ENCODE measurements around the gene NCR2.
A peak's percentile ranks its signal among the peaks of the same experiment; 100 is the strongest.

Gene NCR2

DNA sequence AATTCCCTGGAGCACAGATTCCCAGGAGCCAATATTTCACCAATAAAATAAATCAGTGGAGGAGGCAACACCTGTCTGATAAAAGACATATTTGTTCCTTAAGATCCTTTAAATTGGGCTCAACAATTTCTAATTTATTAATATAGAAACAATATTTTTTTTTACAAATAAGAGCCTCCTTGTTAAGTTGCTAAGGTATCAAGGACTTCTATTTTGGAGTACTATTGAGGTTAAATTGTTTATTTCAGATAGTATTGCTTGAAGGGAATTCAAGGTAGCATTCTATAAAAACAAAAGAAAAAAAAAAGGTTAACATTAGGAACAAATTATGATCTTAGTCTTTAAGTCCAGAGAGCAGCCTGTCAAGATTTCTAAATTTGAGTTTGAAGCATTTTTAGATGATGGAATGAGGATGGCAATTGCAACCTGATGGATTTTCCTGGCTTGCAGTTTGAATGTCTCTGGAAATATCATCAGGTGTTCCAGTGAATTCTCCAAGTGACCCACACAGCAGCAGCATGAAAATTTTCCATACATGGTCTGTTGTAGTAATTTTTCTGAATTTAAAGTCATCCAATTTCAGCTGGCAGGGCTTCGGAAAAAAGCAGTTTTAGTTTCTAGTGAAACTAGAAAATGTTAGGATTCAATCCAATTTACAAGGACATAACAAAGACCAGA is 19.3 kb upstream of the NCR2 start:
- no peak for DNase-seq (ENCODE audit: extremely low spot score)
- CTCF ChIA-PET, result interaction anchor here (1.1 to 1.6 kb wide), 3 partner anchors 11 to 17 kb away, joined by 3 to 7 read pairs (median 4); no protein-coding TSS in a partner anchor
- TF ChIP-seq, protein P1, sequence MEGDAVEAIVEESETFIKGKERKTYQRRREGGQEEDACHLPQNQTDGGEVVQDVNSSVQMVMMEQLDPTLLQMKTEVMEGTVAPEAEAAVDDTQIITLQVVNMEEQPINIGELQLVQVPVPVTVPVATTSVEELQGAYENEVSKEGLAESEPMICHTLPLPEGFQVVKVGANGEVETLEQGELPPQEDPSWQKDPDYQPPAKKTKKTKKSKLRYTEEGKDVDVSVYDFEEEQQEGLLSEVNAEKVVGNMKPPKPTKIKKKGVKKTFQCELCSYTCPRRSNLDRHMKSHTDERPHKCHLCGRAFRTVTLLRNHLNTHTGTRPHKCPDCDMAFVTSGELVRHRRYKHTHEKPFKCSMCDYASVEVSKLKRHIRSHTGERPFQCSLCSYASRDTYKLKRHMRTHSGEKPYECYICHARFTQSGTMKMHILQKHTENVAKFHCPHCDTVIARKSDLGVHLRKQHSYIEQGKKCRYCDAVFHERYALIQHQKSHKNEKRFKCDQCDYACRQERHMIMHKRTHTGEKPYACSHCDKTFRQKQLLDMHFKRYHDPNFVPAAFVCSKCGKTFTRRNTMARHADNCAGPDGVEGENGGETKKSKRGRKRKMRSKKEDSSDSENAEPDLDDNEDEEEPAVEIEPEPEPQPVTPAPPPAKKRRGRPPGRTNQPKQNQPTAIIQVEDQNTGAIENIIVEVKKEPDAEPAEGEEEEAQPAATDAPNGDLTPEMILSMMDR (IDR thresholded peaks at IDR 0.05; ENCODE audit: control extremely low read depth, extremely low read depth, low read depth, missing control alignments), result no peak
- POLR2A ChIA-PET, result no interaction called here

DNA sequence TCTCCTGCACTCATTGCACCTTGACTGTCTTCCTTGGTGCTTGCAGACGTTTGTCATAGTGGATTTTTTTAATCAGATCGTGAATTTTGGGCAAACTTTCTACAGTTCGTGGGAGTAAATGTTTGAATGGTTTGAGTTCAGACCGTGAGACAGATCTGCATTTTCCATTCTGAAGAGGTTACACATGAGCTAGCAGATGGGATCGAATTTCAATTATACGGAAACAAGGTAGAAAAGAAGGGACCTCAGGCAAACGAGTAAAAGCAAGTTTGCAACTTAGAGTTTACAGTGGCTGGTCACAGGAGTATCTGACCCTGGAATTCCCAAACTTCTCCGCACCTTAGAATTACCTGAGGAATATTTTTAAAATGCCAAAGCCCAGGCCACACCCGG is 17.2 kb upstream of the NCR2 start:
- ChIA-PET POLR2A (no interaction called here), CTCF (interaction anchor here (1.0 to 8.1 kb wide), 10 partner anchors 8 to 226 kb away, joined by 3 to 123 read pairs (median 16); partner anchors contain the start of gene NCR2)
- DNase-seq (ENCODE audit: extremely low spot score), result no peak
- TF ChIP-seq, protein P1 (IDR thresholded peaks at IDR 0.05; ENCODE audit: control extremely low read depth, extremely low read depth, low read depth, missing control alignments), result no peak

DNA sequence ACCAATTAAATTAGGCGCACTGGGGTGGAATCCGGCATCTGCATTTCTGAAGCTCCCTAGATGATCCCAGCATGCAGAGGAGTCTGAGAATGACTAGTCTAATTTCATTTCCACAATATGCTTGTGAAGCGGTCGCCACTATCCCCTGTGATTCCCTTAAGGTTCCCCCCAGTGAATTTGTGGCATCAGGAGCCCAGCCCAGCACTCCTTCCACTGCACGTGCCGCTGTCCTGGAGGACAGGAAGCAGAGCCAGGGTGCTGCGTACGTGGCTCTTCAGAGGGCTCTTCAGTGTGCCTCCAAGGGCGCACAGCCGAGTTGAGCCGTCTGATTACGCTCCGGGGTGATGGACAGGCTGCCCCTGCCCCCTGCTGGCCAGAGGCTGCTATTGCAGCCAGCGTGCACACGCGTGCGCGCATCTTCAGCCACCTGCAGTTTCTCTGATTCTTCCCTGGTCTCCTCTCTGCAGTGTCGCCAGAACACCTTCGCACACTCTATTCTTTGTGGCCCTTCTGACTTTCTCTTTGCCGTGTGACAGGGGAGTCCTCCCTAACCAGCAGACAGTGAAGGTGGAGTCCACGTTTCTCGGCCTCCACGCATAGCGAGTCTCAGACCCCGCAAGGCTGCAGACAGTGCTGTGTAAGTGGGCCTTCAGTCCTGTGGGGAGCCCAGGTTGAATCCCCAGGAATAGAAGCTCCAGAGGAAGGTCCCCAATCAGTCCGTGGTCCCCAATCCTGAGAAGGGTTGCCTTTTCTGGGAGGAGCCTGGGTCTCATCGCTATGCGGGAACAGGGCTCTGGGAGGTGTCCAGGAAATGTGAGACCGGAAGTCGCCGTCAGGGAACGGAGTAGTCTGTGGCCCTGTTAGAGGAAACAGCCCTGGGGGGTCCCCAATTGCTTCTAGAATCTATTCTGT is 16.5 kb upstream of the NCR2 start:
- TF ChIP-seq, protein P1 (IDR thresholded peaks at IDR 0.05; ENCODE audit: control extremely low read depth, extremely low read depth, low read depth, missing control alignments), result peak; percentile 100
- ChIA-PET POLR2A (interaction anchor here (1.7 kb wide), 1 partner anchor 14 kb away, joined by 6 read pairs; no protein-coding TSS in a partner anchor), CTCF (interaction anchor here (0.6 to 8.1 kb wide), 36 partner anchors 8 to 306 kb away, joined by 3 to 123 read pairs (median 4); partner anchors contain the start of genes NCR2 and TREML2)
- DNase-seq (ENCODE audit: extremely low spot score), result peak; percentile 85

DNA sequence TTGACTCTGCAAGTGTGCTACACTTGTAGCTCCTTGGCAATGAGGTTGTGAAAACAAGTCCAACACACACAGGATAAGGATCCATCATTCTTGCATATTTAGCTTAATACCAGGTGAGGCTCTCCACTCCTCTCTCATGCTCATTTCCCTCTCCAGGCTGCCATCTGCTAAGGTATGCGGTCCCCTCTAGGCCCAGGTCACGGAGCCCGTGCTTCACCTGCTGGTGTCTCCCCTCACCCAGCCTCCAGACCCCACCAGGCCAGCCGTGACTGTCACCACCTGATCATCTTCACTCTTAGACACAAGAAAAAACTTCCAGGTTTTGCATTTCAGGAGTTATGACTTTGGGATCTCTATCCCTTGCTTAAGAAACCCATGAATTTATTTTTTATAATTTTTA is 14.2 kb upstream of the NCR2 start:
- CTCF ChIA-PET, result interaction anchor here (0.9 to 8.1 kb wide), 12 partner anchors 11 to 384 kb away, joined by 3 to 123 read pairs (median 11); partner anchors contain the start of gene NCR2
- TF ChIP-seq, protein P1 (IDR thresholded peaks at IDR 0.05; ENCODE audit: control extremely low read depth, extremely low read depth, low read depth, missing control alignments), result no peak
- POLR2A ChIA-PET, result no interaction called here
- no peak for DNase-seq (ENCODE audit: extremely low spot score)

DNA sequence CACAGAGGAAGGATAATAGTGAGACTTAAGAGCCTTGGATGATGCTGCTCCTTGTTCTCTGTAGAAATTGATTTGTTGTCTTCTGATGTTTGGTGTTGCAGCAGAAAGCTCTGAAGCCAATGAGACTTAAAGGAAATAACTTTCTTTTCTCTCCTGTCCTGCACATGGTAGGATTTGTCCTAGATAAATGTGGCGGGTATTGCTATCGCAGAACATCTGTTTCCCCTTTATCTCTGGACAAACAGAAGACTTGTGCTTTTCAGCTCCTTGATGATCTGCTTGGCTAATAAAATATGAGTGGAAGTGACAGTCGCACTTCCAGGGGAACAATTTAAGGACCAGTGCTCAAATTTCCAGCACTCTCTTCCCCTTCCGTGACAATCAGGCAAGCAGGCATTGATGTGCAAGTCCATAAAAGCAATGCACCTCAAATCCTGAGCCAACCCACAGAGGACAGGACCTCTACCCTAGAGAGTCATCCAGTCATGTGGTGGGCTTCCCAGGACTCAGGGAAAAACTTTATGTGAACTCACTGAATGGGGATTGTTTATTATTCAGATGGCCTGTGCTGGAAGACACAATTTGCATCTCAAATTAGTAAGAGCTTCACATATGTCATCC is 9.9 kb upstream of the NCR2 start:
- ChIA-PET CTCF (interaction anchor here (1.5 to 1.6 kb wide), 3 partner anchors 7 to 45 kb away, joined by 3 to 4 read pairs (median 4); no protein-coding TSS in a partner anchor), POLR2A (no interaction called here)
- DNase-seq (ENCODE audit: extremely low spot score), result no peak
- TF ChIP-seq, protein P1 (IDR thresholded peaks at IDR 0.05; ENCODE audit: control extremely low read depth, extremely low read depth, low read depth, missing control alignments), result no peak

DNA sequence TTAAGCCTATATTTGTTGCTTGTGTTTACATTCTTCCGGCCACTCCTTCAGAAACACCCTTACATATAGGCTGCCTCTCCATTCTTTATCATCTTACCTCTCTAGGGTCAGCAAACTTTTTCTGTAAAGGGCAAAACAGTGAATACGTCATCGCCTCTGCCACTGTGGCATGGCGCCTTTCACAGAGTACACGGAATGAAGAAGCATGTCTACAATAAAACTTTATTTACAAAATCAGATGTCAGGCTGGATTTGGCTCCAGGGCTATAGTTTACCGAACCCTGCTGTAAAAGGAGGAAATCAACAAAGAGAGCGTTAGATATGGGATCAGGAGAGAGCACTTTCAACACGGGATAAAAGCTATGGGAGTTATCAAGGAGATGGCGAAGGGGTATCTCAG is 9.3 kb upstream of the NCR2 start:
- CTCF ChIA-PET, result interaction anchor here (1.5 to 1.6 kb wide), 3 partner anchors 8 to 45 kb away, joined by 3 to 4 read pairs (median 4); no protein-coding TSS in a partner anchor
- DNase-seq (ENCODE audit: extremely low spot score), result no peak
- TF ChIP-seq, protein P1 (IDR thresholded peaks at IDR 0.05; ENCODE audit: control extremely low read depth, extremely low read depth, low read depth, missing control alignments), result no peak
- POLR2A ChIA-PET, result no interaction called here
